Measurements from ENCODE around the gene RSRC1.

- TF ChIP-seq POLR2A (IDR thresholded peaks at IDR 0.05) (no peak), CTCF (IDR thresholded peaks at IDR 0.05) (no peak)
These were observed 429.6 kb downstream of the RSRC1 start for GRCh38 chr3:158539414-158540014.
